ENCODE data around the gene ATAD5. TPM values are rescaled to one million over a fixed set of nuclear protein-coding genes. Genes with fewer than 3 reads are reported as not detected.

ATAD5 gene
- total RNA-seq, 1 experiment from 2014 or later = 26.0 TPM

GRCh38 chr17:30796016-30796415 lies 35.8 kb upstream of the ATAD5 start:
- POLR2A ChIA-PET = interaction anchor here (0.6 kb wide), 1 partner anchor 198 kb away, joined by 4 read pairs; no protein-coding TSS in a partner anchor
- TF ChIP-seq E2F4 (CRISPR knock-in tag; IDR thresholded peaks at IDR 0.05; ENCODE audit: borderline replicate concordance, low read depth) = no peak
- no peak for TF ChIP-seq ATF1 (CRISPR knock-in tag; IDR thresholded peaks at IDR 0.05)
- TF ChIP-seq ZSCAN18 (CRISPR knock-in tag; IDR thresholded peaks at IDR 0.05) = no peak
- no peak for TF ChIP-seq MAX (CRISPR knock-in tag; IDR thresholded peaks at IDR 0.05)
- no peak for TF ChIP-seq NFATC4 (CRISPR knock-in tag; IDR thresholded peaks at IDR 0.05)
- no peak for TF ChIP-seq PRDM15 (CRISPR knock-in tag; IDR thresholded peaks at IDR 0.05)
- TF ChIP-seq ZBTB21 (CRISPR knock-in tag; IDR thresholded peaks at IDR 0.05; ENCODE audit: borderline replicate concordance) = no peak
- no peak for TF ChIP-seq IRF1 (CRISPR knock-in tag; IDR thresholded peaks at IDR 0.05)
- no peak for TF ChIP-seq ZNF317 (CRISPR knock-in tag; IDR thresholded peaks at IDR 0.05; ENCODE audit: borderline replicate concordance, low read depth)
- TF ChIP-seq IRF2 (CRISPR knock-in tag; IDR thresholded peaks at IDR 0.05; ENCODE audit: borderline replicate concordance, low read depth) = no peak
- TF ChIP-seq NR3C1 (CRISPR knock-in tag; conservative IDR thresholded peaks at IDR 0.05; ENCODE audit: low read depth) = no peak
- TF ChIP-seq MYBL2 (CRISPR knock-in tag; IDR thresholded peaks at IDR 0.05) = no peak
- no peak for TF ChIP-seq ZNF532 (CRISPR knock-in tag; IDR thresholded peaks at IDR 0.05; ENCODE audit: borderline replicate concordance)
- no peak for TF ChIP-seq ESRRA (CRISPR knock-in tag; IDR thresholded peaks at IDR 0.05; ENCODE audit: borderline replicate concordance)
- no peak for TF ChIP-seq ZNF138 (CRISPR knock-in tag; conservative IDR thresholded peaks at IDR 0.05)
- no peak for TF ChIP-seq TEAD4 (CRISPR knock-in tag; IDR thresholded peaks at IDR 0.05)
- TF ChIP-seq JUN (CRISPR knock-in tag; IDR thresholded peaks at IDR 0.05) = no peak
- no peak for TF ChIP-seq MXD4 (CRISPR knock-in tag; IDR thresholded peaks at IDR 0.05; ENCODE audit: borderline replicate concordance)
- TF ChIP-seq ATF3 (CRISPR knock-in tag; conservative IDR thresholded peaks at IDR 0.05) = no peak
- Mint-ChIP-seq H3K4me3 (no peak overlapping the region), H3K27ac (no peak overlapping the region), H3K9me3 (no peaks in the 10 kb centered on the region), H3K27me3 (ENCODE audit: low read depth) (no peaks in the 10 kb centered on the region), H3K4me1 (no peaks in the 10 kb centered on the region), H3K36me3 (peaks cover 55% of the 10 kb centered on the region)
- ATAC-seq = no peak
- CTCF ChIA-PET = interaction anchor here (0.5 kb wide), 1 partner anchor 9 kb away, joined by 3 read pairs; no protein-coding TSS in a partner anchor
- DNase-seq (ENCODE audit: low spot score) = no peak
